GM12891 (cell line): Measurements from ENCODE around the gene NR6A1.

Experiments
- DNase-seq: peaks from one replicate; pipeline ENCODE4 v3.0.0; 2011; ENCODE audit warnings: low spot score; ENCODE audit not compliant: insufficient read length
- FAIRE-seq: peaks from 2 replicates; lab custom pipeline; 2011; peaks lifted over from hg19 to GRCh38; lab: Jason Lieb, UNC
- PAX5 ChIP-seq: IDR thresholded peaks from 2 replicates; pipeline ENCODE4 v1.6.1; 2011; ENCODE audit warnings: low read length, moderate library complexity, mild to moderate bottlenecking; ENCODE audit not compliant: insufficient read depth, severe bottlenecking
- POLR2A ChIP-seq: IDR thresholded peaks from 2 replicates; pipeline ENCODE4 v1.6.1; 2011; ENCODE audit warnings: low read depth, low read length, control low read depth
- POLR2AphosphoS5 ChIP-seq: IDR thresholded peaks from 2 replicates; pipeline ENCODE4 v1.6.1; 2011; ENCODE audit warnings: low read depth, low read length, control low read depth
- POU2F2 ChIP-seq: IDR thresholded peaks from 2 replicates; pipeline ENCODE4 v1.6.1; 2011; ENCODE audit warnings: low read depth, mild to moderate bottlenecking, control low read depth, low read length, moderate library complexity
- SPI1 ChIP-seq: IDR thresholded peaks from 2 replicates; pipeline ENCODE4 v1.6.1; 2011; ENCODE audit warnings: low read depth, low read length, control low read depth
- TAF1 ChIP-seq: IDR thresholded peaks from 2 replicates; pipeline ENCODE4 v1.6.1; 2011; ENCODE audit warnings: low read depth, low read length, control low read depth

Gene NR6A1

DNA sequence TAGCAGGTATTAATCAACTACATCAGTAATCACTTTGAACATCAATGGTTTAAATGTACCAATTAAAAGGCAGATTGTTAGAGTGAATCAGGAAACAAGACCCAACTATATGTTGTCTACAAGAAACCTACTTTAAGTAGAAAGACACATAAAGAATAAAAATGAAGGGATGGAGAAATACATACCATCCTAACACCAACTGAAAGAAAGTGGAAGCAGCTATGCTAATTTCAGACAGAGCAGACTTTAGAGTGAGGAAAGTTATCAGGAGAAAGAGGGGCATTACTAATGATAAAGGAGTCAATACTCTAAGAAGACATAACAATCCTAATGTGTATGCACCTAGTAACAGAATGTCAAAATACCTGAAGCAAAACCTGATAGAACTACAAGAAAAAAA is 125.8 kb downstream of the NR6A1 start:
- TF ChIP-seq PAX5, result no peak
- TF ChIP-seq SPI1, result no peak
- TF ChIP-seq POU2F2, result no peak
- TF ChIP-seq POLR2AphosphoS5, result no peak
- TF ChIP-seq TAF1, result no peak
- no peak for TF ChIP-seq POLR2A
- no peak for FAIRE-seq
- no peak for DNase-seq

DNA sequence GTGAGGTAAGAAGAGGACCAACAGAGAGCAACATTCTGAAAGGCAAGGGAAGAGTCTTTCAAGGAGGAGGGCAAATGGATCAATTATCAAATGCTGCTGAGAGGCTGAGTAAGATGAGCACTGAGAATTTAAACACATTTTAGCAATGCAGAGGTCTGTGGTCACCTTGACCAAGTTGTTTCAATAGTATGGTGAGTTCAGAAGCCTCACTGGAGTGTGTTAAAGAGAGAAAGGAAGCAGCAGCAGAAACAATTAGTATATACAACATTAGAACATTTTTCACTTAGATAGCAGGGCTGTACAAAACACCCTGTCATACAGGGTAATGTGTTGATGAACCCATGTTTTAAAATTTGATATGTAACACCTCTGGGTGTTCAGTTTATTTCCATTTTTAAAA is 131.5 kb downstream of the NR6A1 start:
- TF ChIP-seq POLR2A (no peak), PAX5 (no peak), SPI1 (no peak), POU2F2 (no peak), TAF1 (no peak), POLR2AphosphoS5 (no peak)
- DNase-seq (no peak), FAIRE-seq (peak; percentile 72)

DNA sequence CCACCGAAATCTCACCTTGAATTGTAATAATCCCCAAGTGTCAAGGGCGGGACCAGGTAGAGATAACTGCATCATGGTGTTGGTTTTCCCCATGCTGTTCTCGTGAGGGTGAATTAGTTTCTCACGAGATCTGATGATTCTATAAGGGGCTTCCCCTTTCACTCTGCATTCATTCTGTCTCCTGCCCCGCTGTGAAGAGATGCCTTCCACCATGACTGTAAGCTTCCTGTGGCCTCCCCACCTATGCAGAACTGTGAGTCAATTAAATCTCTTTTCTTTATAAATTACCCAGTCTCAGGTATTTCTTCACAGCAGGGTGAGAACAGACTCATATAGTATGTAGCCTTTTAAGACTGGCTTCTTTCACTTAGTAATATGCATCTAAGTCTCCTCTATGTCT is 135.8 kb downstream of the NR6A1 start:
- TF ChIP-seq PAX5 (no peak), POU2F2 (no peak), POLR2AphosphoS5 (no peak), POLR2A (no peak), TAF1 (no peak), SPI1 (no peak)
- DNase-seq (no peak), FAIRE-seq (no peak)

DNA sequence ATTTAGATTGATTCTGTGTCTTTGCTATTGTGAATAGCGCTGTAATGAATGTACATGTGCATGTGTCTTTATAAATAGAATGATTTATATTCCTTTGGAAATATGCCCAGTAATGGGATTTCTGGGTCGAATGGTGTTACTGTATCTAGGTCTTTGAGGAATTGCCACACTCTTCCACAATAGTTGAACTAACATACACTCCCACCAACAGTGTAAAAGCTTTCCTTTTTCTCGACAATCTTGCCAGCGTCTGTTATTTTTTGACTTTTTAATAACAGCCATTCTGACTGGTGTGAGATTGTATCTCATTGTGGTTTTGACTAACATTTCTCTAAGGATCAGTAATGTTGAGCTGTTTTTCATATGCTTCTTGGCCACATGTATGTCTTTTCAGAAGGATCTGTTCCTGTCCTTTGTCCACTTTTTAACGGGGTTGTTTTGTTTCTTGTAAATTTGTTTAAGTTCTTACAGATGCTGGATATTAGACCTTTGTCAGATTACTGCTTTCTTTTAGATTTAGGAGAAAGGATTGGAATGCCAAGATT is 139.0 kb downstream of the NR6A1 start:
- no peak for TF ChIP-seq POLR2AphosphoS5
- TF ChIP-seq TAF1, result no peak
- no peak for TF ChIP-seq PAX5
- no peak for TF ChIP-seq POU2F2
- no peak for TF ChIP-seq POLR2A
- TF ChIP-seq SPI1, result no peak
- FAIRE-seq (no peak), DNase-seq (no peak)

DNA sequence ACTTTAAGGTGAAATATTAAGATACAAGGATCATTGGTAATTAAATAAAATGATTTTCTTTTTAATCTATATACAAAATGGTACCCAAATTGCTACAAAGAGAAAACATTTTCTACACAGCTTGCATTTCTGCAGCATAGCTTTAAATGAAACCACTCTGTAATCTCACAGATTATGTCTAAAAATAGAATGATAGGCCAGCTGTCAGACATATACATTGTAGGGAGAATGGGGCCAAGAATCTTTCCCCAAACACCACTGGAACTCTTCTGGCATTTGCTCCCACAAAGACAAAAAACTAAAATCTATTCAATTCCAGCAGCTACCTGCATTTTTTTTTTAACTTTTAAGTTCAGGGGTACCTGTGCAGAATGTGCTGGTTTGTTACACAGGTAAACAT is 139.8 kb downstream of the NR6A1 start:
- no peak for DNase-seq

DNA sequence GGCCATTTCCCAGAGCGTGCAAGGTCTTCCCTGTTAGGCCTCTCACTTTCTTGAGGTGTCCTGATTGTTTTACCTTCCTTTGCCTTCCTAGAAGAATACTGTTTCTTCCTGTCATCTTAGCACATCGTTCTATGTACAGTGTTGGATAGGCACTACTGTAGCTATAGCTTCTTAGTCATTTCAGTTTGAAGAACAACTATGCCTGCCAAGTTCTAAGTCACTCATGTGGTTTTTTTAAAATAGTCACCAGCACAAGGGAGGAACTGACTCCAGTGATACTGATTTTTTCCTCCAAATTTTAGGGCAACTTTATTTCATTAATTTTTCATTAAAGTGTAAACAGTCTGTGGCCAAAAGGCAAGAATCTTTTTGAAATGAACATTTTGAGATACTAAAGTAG is 141.5 kb downstream of the NR6A1 start:
- FAIRE-seq (no peak), DNase-seq (no peak)
- peak; percentile 54 for TF ChIP-seq SPI1
- no peak for TF ChIP-seq POLR2AphosphoS5

More for the DNA sequence above, 139.8 kb downstream of the NR6A1 start:
- TF ChIP-seq PAX5, result no peak
- TF ChIP-seq TAF1, result no peak
- no peak for TF ChIP-seq POLR2A
- TF ChIP-seq SPI1, result no peak
- TF ChIP-seq POU2F2, result no peak
- no peak for TF ChIP-seq POLR2AphosphoS5
- FAIRE-seq, result no peak

DNA sequence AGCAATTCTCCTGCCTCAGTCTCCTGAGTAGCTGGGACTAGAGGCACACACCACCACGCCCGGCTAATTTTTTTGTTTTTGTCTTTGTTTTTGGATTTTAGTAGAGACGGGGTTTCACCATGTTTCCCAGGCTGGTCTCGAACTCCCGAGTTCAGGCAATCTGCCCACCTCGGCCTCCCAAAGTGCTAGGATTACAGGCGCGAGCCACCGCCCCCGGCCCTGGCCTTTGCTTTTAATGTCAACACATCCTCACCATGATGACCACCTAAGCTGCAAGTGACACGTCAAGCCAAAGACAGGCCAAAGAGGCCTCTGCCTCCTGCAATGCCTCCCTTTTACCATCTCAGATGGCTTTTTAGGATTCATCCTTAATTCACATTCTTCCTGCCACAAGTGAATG is 142.4 kb downstream of the NR6A1 start:
- no peak for FAIRE-seq
- TF ChIP-seq PAX5 (no peak), TAF1 (no peak), SPI1 (no peak), POU2F2 (no peak)
- DNase-seq, result no peak

DNA sequence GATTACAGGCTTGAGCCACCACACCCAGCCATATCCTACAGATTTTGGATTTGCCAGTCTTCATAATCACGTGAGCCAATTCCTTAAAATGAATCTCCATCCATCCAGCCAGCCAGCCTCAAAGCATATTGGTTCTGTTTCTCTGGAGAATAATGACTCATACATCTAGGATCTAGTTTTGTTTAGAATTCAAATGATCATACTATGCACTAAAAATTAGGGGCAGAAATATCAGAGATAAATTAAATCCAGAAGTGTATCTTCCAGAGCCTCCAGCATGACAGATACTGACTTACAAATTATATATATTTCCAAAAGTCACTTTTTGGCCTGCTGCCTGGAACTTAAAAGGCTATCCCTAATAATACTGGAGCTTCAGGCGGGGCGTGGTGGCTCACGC is 144.8 kb downstream of the NR6A1 start:
- TF ChIP-seq POU2F2 (no peak), POLR2A (no peak), PAX5 (no peak), SPI1 (no peak), POLR2AphosphoS5 (no peak), TAF1 (no peak)
- FAIRE-seq (no peak), DNase-seq (no peak)

DNA sequence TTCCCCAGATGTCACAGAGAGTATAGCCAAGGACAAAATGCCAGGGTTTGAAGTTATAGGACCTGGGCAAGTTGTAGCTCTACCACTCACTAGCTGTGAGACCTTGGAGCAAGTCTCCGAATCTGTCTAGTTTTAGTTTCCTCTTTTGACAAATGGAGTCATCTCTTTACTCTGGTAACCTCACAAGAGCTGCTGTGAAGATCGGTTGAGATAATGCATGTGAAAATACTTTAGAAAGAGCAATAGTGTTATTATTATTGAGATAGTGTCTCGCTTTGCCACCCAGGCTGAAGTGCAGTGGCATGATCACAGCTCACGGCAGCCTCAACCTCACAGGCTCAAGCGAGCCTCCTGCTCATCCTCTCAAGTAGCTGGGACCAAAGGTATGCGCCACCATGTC is 146.0 kb downstream of the NR6A1 start:
- TF ChIP-seq POLR2AphosphoS5 (no peak), SPI1 (no peak), PAX5 (no peak), TAF1 (no peak), POU2F2 (no peak), POLR2A (no peak)
- no peak for FAIRE-seq
- DNase-seq, result no peak

DNA sequence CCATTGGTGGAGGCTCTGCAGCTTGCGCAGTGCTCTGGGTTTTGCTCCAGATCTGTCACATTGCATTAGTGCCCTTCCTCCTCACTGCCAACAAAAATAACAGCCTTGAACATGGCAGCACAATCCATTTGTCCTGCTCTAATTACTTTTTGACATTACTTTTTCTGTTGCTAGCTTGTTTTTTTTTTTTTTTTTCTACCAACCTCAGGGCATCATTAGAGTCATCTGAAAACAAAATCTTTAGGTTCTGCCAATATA is 146.4 kb downstream of the NR6A1 start:
- FAIRE-seq (no peak), DNase-seq (no peak)
- no peak for TF ChIP-seq PAX5
- TF ChIP-seq POU2F2, result no peak
- TF ChIP-seq POLR2AphosphoS5, result no peak
- TF ChIP-seq POLR2A, result no peak
- TF ChIP-seq TAF1, result no peak
- TF ChIP-seq SPI1, result no peak
